Fibroblast of villous mesenchyme (primary cell): ENCODE data around the gene WDPCP. TPM values are rescaled to one million over a fixed set of nuclear protein-coding genes. Genes with fewer than 3 reads are reported as not detected.
"Not testable (repeated sequence)": the region's sequence is repeated elsewhere in the genome, so short reads cannot be mapped to it uniquely, and the experiment has no call there.

Experiments used
- DNase-seq: peaks from one replicate; pipeline ENCODE4 v3.0.0-alpha.2; 2010; ENCODE audit warnings: low read depth
- H3K4me3 ChIP-seq: 2 replicates; pipeline ENCODE4 v1.5.1; 2011; ENCODE audit warnings: low read depth, mild to moderate bottlenecking, low read length
- CTCF ChIP-seq: IDR thresholded peaks from 2 replicates; pipeline ENCODE4 v1.5.1; 2012; ENCODE audit warnings: low read depth, mild to moderate bottlenecking, low read length; ENCODE audit not compliant: insufficient read depth
- total RNA-seq: library from RNA; depleted of rRNA; stranded (reverse); fragments of >200 nt; gene quantifications from 2 replicates; pipeline ENCODE4 v1.2.3, GENCODE V29; 2012

The WDPCP gene
- total RNA-seq, 1 donor = 14.7 TPM

GRCh38 chr2:63580651-63581297 is 7.5 kb downstream of the WDPCP start:
- H3K4me3 ChIP-seq = no peak overlapping the region
- no peak for TF ChIP-seq CTCF
- no peak for DNase-seq

- no peak overlapping the region for H3K4me3 ChIP-seq
- TF ChIP-seq CTCF = no peak
- no peak for DNase-seq
Observed at GRCh38 chr2:63578767-63579166, 9.5 kb downstream of the WDPCP start.

- no peak for TF ChIP-seq CTCF
- DNase-seq = no peak
Observed at GRCh38 chr2:63576546-63576945, 11.7 kb downstream of the WDPCP start.

GRCh38 chr2:63573726-63574345 is 14.4 kb downstream of the WDPCP start:
- DNase-seq, H3K4me3 ChIP-seq: not testable (repeated sequence)

More at GRCh38 chr2:63576546-63576945, 11.7 kb downstream of the WDPCP start:
- H3K4me3 ChIP-seq = no peak overlapping the region

- not testable (repeated sequence) for H3K4me3 ChIP-seq
Observed at GRCh38 chr2:63573026-63573425, 15.3 kb downstream of the WDPCP start.

GRCh38 chr2:63572001-63572400 is 16.3 kb downstream of the WDPCP start:
- TF ChIP-seq CTCF = no peak
- no peak for DNase-seq

More at GRCh38 chr2:63573026-63573425, 15.3 kb downstream of the WDPCP start:
- not testable (repeated sequence) for DNase-seq

GRCh38 chr2:63571291-63571690 is 17.0 kb downstream of the WDPCP start:
- TF ChIP-seq CTCF = no peak
- no peak for DNase-seq
- H3K4me3 ChIP-seq = no peak overlapping the region

More at GRCh38 chr2:63572001-63572400, 16.3 kb downstream of the WDPCP start:
- H3K4me3 ChIP-seq = no peak overlapping the region

- TF ChIP-seq CTCF = no peak
- no peak for DNase-seq
Observed at GRCh38 chr2:63569740-63570139, 18.5 kb downstream of the WDPCP start.

More at GRCh38 chr2:63569740-63570139, 18.5 kb downstream of the WDPCP start:
- H3K4me3 ChIP-seq = no peak overlapping the region
